ENCODE results near the gene MROH2A.

Gene MROH2A

DNA sequence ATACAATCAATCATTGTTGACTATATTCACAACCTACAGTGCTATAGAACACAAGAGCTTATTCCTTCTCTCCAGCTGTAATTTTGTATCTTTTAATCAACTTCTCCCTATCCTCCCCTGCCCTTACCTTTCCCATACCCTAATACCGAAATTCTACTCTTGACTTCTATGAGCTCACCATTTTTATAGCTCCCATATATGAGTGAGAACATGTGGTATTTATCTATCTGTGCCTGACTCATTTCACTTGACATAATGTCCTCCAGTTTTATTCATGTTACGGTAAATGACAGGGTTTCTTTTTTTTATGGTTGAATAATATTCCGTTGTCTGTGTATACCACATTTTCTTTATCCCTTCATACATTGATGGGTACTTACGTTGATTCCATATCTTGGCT lies 2.6 kb downstream of the MROH2A start:
- H3K9me2 ChIP-seq (replicated peaks; ENCODE audit: control insufficient read depth, low read length) = no peaks in the 10 kb centered on the region
- no peaks in the 10 kb centered on the region for H3K4me1 ChIP-seq (ENCODE audit: control insufficient read depth, low read length)
- 0 out of 2 replicates have a peak, but pooled peaks cover 2% of the 10 kb centered on the region for H3K27me3 ChIP-seq (ENCODE audit: control insufficient read depth, low read length)
- TF ChIP-seq, protein P1, sequence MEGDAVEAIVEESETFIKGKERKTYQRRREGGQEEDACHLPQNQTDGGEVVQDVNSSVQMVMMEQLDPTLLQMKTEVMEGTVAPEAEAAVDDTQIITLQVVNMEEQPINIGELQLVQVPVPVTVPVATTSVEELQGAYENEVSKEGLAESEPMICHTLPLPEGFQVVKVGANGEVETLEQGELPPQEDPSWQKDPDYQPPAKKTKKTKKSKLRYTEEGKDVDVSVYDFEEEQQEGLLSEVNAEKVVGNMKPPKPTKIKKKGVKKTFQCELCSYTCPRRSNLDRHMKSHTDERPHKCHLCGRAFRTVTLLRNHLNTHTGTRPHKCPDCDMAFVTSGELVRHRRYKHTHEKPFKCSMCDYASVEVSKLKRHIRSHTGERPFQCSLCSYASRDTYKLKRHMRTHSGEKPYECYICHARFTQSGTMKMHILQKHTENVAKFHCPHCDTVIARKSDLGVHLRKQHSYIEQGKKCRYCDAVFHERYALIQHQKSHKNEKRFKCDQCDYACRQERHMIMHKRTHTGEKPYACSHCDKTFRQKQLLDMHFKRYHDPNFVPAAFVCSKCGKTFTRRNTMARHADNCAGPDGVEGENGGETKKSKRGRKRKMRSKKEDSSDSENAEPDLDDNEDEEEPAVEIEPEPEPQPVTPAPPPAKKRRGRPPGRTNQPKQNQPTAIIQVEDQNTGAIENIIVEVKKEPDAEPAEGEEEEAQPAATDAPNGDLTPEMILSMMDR (IDR thresholded peaks at IDR 0.05; ENCODE audit: low read depth, low read length, poor library complexity, severe bottlenecking) = no peak
- TF ChIP-seq EZH2phosphoT487 (IDR thresholded peaks at IDR 0.05; ENCODE audit: borderline replicate concordance, low read length) = no peak
- H3K4me2 ChIP-seq (ENCODE audit: low read length) = no peak overlapping the region
- H3K9me3 ChIP-seq (ENCODE audit: control insufficient read depth, insufficient read depth, low read length) = peaks cover 2% of the 10 kb centered on the region; the same call in 1 of the 2 replicates
- no peaks in the 10 kb centered on the region for H3K79me2 ChIP-seq (ENCODE audit: control insufficient read depth, low read length)
- H4K20me1 ChIP-seq (ENCODE audit: control insufficient read depth, insufficient read depth, low read depth, low read length) = no peaks in the 10 kb centered on the region
- no peaks in the 10 kb centered on the region for H3F3A ChIP-seq (ENCODE audit: control insufficient read depth, insufficient read depth)
- H3K4me3 ChIP-seq (ENCODE audit: low read length) = no peak overlapping the region
- no peaks in the 10 kb centered on the region for H3K36me3 ChIP-seq (ENCODE audit: control insufficient read depth, low read length)
- no peak overlapping the region for H3K27ac ChIP-seq (ENCODE audit: low read depth, low read length)

DNA sequence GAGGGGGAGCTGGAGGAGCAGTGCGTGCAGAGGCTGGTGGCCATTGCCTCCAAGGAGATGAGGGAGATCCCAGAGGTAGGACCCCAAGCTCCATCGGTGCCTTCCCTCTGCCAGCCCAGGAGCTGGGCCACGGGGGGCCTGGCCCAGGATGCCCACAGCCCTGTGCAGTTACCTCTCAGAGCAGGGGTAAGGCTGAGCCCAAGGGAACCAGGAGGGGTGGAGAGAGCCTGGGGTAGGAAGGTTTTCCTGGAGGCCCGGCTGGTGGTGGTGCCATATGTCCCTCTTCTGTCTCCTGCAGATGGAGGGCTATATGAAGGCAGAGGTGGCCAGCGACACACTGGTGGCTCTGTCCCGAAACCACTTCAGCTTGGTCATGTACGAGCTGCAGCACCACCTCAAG lies 11.4 kb downstream of the MROH2A start:
- Histone ChIP-seq H3F3A (ENCODE audit: control insufficient read depth, insufficient read depth) (no peaks in the 10 kb centered on the region), H4K20me1 (ENCODE audit: control insufficient read depth, insufficient read depth, low read depth, low read length) (no peaks in the 10 kb centered on the region), H3K4me2 (ENCODE audit: low read length) (no peak overlapping the region), H3K4me3 (ENCODE audit: low read length) (no peak overlapping the region), H3K27ac (ENCODE audit: low read depth, low read length) (no peak overlapping the region), H3K36me3 (ENCODE audit: control insufficient read depth, low read length) (no peaks in the 10 kb centered on the region), H3K27me3 (ENCODE audit: control insufficient read depth, low read length) (no peaks in the 10 kb centered on the region), H3K9me3 (ENCODE audit: control insufficient read depth, insufficient read depth, low read length) (no peaks in the 10 kb centered on the region), H3K4me1 (ENCODE audit: control insufficient read depth, low read length) (peaks cover 5% of the 10 kb centered on the region; the same call in 1 of the 2 replicates), H3K79me2 (ENCODE audit: control insufficient read depth, low read length) (no peaks in the 10 kb centered on the region), H3K9me2 (replicated peaks; ENCODE audit: control insufficient read depth, low read length) (no peaks in the 10 kb centered on the region)
- TF ChIP-seq, protein P1 (IDR thresholded peaks at IDR 0.05; ENCODE audit: low read depth, low read length, poor library complexity, severe bottlenecking) = no peak
- TF ChIP-seq EZH2phosphoT487 (IDR thresholded peaks at IDR 0.05; ENCODE audit: borderline replicate concordance, low read length) = no peak

DNA sequence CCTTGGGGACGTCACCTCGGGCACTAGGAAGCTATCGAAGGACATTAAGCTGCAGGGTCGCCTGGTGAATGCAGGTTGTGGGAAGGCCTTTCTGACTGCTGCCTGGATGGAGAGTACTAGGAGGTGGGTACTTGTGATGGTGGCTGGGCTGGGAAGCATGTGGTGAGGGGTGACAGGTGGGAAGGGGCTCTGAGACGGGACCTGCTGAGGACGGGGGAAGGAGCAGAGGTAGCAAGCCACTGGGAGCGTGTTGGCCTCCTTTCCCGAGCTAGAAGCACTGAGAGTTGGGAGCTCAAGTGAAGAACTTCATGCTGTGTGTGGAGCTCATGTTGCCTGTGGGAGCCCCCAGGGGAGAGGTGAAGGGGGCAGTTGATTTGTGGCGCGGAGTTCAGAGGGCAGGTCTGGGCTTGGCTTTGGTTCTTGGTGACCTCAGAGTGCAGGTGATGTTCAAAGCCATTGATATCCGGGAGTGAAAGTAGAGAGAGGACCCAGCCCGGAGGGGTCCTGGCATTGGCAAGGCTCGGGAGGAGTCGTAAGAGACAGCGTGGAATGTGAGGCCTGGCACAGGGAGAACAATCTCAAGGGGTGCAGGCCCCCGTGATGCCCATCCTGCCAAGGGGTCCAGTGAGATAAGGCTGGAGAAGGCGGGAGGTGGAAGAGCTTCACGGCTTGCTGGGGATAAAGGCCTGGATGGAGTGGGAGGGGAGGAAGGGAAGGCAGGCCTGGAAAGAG lies 13.2 kb downstream of the MROH2A start:
- TF ChIP-seq, protein P1 (IDR thresholded peaks at IDR 0.05; ENCODE audit: low read depth, low read length, poor library complexity, severe bottlenecking) = no peak
- TF ChIP-seq EZH2phosphoT487 (IDR thresholded peaks at IDR 0.05; ENCODE audit: borderline replicate concordance, low read length) = no peak

More for the DNA sequence above, 13.2 kb downstream of the MROH2A start:
- no peaks in the 10 kb centered on the region for H3K27me3 ChIP-seq (ENCODE audit: control insufficient read depth, low read length)
- no peaks in the 10 kb centered on the region for H3F3A ChIP-seq (ENCODE audit: control insufficient read depth, insufficient read depth)
- H3K4me3 ChIP-seq (ENCODE audit: low read length) = no peak overlapping the region
- no peak overlapping the region for H3K27ac ChIP-seq (ENCODE audit: low read depth, low read length)
- no peak overlapping the region for H3K4me2 ChIP-seq (ENCODE audit: low read length)
- H3K36me3 ChIP-seq (ENCODE audit: control insufficient read depth, low read length) = no peaks in the 10 kb centered on the region
- no peaks in the 10 kb centered on the region for H3K9me2 ChIP-seq (replicated peaks; ENCODE audit: control insufficient read depth, low read length)
- no peaks in the 10 kb centered on the region for H3K79me2 ChIP-seq (ENCODE audit: control insufficient read depth, low read length)
- no peaks in the 10 kb centered on the region for H3K9me3 ChIP-seq (ENCODE audit: control insufficient read depth, insufficient read depth, low read length)
- peaks cover 5% of the 10 kb centered on the region; the same call in 1 of the 2 replicates for H3K4me1 ChIP-seq (ENCODE audit: control insufficient read depth, low read length)
- H4K20me1 ChIP-seq (ENCODE audit: control insufficient read depth, insufficient read depth, low read depth, low read length) = no peaks in the 10 kb centered on the region

All from DOHH2 (cell line).